NOMO-1 treated with DMSO at 0.1 percent for 48 hours (cell line): Measurements from ENCODE around the gene HNRNPLL.
A peak's percentile ranks its signal among the peaks of the same experiment; 100 is the strongest.
"Not testable (repeated sequence)": the region's sequence is repeated elsewhere in the genome, so short reads cannot be mapped to it uniquely, and the experiment has no call there.

Experiments used
- DNase-seq: peaks from one replicate; lab custom pipeline; 2025; ENCODE audit not compliant: unreplicated experiment; lab: John Stamatoyannopoulos, UW

HNRNPLL gene

DNA sequence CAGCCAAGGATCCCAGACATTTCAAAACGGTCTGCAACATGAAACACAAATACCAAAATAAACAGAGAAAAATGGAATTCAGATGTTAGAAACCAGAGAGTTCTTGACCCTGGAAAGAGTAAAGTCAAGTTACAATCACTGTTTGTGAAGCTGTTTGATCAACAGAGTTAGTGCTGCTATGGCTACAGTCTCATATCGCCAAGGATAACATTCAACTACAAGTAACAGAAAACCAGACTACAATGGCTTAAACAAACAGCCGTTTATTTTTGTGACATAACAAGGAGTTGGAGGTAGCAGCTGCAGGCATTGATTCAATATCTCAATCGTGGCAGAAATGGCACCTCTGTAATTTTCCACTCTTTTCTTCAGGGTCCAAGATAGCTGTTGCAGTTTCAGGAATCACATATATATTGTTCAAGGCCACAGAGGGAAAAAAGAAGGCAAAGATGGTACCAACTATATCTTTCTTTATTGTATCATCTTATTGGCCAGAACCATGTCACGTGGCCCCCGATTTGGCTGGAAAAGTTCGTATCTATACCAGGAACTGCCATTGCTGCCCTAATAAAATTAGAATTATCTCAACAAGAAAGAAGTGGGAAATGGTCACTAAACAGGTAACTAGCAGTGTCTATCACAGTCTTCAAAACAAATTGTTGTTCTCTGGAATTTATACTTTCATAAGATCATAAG, 17.7 kb upstream of the HNRNPLL start:
- DNase-seq: no peak

DNA sequence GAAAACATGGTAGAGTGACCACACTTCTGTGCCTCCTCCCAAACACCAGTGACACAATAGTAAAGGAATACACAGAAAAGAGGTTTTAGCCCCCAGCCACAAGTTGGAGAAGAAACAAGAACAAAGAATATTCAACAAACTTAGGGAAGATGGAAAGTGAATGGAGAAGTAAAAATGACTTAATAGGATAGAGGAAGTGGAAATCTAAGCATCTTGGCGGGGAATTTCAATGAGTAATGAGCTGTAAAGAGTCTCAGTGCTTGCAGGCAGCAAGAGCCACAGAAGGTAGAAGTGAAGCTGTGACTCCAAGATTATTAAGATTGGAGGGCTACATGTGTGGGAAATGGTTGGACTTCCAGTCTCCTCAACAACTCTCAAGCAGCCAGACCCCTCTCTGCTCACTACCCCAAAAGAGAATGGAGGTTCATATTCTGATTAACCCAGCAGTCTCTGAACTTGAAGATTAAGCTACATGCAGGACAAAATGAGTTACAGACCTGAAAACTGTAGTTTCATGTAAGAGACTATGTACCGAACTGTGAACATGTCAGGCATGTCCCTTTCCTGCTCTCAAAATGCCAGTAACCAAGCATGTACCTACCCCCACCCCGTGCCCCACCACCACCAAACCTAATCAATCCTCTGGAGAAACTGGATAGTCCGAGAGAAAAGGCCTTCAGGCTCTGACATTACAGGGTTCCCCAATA, 16.9 kb upstream of the HNRNPLL start:
- peak; percentile 92 for DNase-seq

GRCh38 chr2:38617301-38617700, 14.6 kb upstream of the HNRNPLL start:
- no peak for DNase-seq

DNA sequence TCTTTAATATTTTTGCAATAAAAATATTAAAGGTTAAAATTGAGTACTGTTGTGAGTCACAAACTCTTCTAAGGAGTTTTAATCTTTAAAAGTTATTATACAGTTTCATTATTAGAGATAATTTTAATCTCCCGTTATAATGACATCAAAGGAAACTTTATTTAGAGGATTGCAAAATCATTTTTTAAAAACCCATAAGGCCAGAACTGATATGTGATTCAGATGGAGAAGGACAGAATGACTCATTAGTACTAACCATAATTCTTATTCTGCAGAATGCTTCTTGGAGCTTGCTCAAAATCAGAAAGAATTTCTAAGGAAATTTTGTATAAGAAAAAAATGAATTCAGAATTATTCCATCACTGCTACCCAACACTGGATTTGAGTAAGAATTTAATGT, 12.5 kb upstream of the HNRNPLL start:
- DNase-seq: peak; percentile 23

GRCh38 chr2:38613849-38614213, 11.1 kb upstream of the HNRNPLL start:
- DNase-seq: no peak

DNA sequence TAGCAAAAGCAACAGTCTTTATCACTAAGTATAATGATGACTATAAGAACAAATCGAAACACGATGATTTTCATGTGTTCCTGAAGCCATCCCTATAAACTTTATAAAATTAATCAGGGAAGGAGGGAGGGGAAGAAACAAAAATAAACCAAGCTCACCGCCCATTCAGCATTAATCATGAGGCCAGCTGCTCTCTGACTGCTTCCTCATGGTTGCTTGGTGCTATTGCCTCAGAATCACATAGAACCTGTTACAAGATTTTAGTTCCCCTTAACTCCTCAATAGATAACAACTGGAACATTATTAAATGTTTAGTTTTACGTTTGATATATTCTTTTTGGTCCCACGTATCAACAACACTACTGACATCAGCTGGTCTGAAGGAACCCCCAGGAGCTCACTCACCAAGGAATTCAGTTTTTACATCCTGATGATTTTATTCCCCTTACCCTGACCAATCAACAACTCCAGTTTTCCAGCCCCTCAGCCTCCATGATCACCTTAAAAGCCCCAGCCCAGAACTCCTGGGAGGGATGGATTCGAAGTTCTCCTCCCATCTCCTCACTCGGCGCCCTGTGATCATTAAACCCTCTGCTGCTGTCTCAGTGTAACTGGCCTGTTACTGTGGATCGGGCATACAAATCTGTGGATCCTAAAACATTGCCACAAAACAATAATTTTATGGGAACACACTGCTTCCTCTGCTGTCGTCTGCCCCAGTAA, 10.6 kb upstream of the HNRNPLL start:
- DNase-seq: peak; percentile 77

- DNase-seq: peak; percentile 87
Measured at GRCh38 chr2:38610851-38611801, 8.4 kb upstream of the HNRNPLL start.

- DNase-seq: not testable (repeated sequence)
Measured at GRCh38 chr2:38609246-38609645, 6.5 kb upstream of the HNRNPLL start.

DNA sequence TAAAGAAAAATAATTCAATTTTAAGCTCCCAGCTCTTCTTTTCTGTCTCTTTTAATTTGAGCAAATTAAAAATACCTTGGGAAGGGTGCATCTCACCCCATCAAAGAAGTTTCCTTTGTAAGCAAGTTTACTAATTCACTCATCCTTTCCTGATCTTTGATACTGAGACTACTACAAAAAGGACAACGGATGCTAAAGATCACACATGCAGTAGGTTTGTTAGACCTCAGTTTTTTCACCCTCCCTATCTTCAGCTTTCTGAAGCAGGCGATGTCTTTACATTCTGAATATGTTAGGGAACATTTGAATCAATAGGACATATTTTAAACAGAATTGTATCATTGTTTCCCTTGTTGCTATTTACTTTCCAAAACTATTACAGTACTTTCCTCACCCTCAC, 6.0 kb upstream of the HNRNPLL start:
- no peak for DNase-seq

DNA sequence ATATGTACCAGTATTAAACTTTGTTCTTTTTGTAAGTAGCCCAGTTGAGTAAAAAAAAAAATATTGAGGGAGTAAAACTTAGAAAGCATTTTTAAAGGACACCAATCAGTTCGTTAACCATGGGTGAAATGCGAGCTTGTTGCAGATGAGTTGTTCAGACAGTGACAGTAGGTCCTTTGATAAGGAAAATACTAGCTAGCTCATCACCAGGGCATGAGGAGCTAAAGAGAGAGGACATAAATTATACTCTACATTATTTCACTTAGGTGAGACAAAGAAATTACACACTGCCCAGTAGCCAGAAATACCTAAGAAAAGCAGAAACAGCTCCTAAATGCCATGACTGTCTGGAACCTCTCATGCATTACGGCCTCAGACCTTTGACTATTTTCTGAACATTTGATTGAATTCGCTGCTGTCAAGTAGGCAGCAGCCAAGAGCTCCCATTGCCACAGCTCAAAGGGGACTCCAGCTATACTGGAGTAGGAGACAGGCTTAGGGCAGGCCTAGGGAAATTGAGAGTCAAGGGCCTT, 2.6 kb upstream of the HNRNPLL start:
- DNase-seq: no peak

DNA sequence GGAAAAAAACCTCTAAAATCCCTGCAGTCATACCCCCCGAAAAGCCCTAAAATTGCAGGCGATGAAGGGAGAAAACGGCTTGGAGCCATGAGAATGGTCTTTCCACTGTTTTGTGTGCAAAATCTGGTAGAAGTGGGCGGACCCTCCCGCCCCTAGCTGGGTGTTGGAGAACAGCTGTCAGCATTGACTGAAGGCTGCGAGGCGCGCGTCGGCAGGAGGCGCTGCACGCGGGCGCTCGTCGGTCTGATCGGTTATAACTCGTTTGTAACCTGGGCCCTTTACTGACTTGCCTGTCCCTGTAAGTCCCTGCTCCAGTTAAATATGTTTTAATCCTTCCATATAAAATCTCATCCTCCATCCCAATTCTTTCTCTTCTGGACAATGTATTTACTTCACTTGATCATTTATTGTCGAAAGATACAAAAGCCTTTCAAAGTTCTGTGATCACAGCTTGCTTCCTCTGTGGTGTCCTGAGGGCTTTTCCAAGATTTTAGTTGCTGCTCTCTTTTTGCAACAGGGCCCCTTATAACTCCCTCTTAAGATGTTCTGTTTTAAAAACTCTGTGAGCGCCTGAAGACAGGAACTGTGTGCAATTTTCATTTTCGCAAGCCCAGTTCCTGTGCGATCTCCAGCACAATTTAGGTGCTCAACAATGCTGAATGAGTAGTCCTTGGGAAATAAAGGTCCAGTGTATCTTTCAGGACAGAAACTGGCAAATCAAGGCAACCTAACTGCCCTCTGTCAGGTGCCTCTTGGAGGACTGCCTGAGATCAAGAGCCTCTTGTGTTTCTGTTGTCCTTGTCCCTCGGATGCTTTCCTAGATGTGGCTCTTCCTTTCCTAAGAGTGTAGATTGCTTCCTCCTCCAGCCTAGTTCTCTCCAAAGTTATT, 918 bp upstream of the HNRNPLL start:
- peak; percentile 79 for DNase-seq

DNA sequence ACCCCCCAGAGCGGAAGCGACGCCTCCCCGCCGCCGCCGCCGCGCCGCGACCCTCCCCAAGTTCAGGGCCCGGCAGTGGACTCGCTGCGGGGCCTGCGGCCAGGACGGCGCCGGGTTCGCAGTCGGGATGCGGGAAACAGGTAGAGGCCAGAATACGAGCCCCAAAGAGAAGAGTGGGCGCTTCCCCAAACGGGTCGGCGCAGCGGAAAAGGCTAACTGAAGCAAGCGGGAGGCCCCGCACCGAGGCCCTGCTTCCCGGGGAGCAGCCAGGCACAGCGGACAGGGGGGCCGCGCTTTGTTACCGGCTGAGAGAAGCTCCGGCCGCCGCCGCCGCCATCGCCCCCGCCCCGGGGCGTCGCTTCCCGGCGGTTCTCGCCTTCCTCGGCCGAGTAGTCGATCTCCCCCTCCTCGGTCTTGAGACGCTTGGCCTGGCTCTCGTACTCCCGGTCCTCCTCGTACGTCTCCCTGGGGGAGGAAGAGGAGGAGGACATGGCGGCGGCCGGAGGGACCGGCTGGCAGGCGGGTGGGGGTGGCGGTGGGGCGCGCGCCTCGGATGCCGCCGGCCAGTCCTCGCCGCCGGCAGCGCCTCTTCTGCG, 494 bp downstream of the HNRNPLL start:
- no peak for DNase-seq

GRCh38 chr2:38601463-38602135, 1.1 kb downstream of the HNRNPLL start:
- no peak for DNase-seq

DNA sequence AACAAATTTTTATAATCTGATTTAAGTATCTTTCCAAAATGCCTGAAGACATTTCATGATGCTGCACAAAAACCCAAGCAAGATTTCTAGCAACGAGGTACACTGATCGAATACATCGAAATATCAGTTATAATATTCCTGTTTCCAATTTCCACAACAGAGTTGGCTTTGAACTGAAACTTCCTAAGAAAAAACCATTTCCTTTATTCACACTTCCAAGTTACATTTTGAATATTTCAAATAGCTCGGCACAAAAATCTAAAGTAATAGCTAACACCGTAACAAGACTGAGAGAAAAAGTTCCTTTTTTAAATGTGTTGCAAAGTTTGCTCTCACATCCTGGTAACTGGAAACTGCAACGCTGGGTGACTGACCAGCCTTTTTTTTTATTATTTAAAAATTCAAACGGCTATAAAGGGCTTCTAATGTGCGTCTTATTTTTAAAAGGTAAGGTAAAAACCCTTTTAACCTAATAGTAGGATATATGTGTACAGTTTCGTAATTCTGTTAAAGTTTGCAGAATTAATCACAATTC, 1.7 kb downstream of the HNRNPLL start:
- no peak for DNase-seq

DNA sequence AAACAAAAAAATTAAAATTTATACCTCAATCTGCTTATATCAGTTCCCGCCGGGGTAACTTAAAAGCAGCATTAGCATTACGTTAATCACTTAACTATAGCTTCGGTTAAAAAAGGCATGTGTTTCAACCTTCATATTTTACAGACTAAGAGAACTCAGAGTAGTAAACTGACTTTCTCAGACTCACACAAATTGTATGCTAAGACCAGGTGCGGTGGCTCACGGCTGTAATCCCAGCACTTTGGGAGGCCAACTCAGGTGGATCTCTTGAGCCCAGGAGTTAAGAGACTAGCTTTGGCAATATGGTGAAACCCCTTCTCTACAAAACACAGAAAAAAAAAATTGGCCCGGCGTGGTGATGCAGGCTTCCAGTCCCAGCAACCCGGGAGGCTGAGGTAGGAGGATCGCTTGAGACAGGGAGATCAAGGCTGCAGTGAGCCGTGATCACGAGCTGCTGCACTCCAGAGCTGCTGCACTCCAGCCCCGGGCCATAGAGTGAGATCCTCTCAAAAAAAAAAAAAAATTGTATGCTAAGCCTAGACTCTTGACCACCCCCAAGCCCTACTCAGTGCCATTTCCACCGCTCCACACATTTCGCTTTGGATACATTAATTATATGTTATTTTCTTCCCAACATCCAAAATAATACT, 2.4 kb downstream of the HNRNPLL start:
- DNase-seq: no peak

GRCh38 chr2:38599706-38600105, 3.0 kb downstream of the HNRNPLL start:
- DNase-seq: peak; percentile 50

DNA sequence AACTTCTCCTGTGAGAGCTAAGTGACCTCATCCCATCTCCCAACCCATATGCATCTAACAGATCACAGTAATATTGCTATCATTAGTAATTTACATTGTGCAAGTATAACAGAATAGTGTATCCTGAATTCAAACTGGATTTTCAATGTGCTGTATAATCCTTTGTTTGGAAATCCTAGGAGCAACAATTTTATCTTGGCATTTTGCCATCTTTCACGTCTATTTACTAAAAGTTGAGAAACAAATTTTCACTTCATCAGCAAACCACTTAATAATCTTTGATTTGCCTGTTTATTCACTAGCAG, 3.8 kb downstream of the HNRNPLL start:
- DNase-seq: no peak
